ENCODE measurements around the gene ATXN1. TPM values are rescaled to one million over a fixed set of nuclear protein-coding genes. Genes with fewer than 3 reads are reported as not detected.

The ATXN1 gene
- total and polyA plus RNA-seq, 2 of the 8 experiments (the other 6 are each of a cell fraction or from before 2014, with no cell fraction given): 1.6 to 4.0 TPM

DNA sequence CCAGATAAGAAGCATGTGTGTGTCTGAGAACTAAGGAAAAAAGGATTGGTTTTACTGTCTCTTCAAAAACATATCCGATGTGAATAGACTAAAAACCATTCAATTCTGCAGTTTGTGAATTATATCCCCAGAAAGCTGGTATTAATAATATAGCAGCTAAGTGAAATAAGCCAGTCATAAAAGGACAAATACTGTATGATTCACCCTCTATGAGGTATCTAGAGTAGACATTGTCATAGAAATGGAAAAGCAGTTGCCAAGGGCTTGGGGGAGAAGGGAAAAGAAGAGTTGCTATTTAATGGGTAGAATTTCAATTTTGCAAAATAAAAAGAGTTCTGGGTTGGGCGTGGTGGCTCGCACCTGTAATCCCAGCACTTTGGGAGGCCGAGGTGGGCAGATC lies 137.5 kb downstream of the ATXN1 start (continued):
- TF ChIP-seq, protein P1, sequence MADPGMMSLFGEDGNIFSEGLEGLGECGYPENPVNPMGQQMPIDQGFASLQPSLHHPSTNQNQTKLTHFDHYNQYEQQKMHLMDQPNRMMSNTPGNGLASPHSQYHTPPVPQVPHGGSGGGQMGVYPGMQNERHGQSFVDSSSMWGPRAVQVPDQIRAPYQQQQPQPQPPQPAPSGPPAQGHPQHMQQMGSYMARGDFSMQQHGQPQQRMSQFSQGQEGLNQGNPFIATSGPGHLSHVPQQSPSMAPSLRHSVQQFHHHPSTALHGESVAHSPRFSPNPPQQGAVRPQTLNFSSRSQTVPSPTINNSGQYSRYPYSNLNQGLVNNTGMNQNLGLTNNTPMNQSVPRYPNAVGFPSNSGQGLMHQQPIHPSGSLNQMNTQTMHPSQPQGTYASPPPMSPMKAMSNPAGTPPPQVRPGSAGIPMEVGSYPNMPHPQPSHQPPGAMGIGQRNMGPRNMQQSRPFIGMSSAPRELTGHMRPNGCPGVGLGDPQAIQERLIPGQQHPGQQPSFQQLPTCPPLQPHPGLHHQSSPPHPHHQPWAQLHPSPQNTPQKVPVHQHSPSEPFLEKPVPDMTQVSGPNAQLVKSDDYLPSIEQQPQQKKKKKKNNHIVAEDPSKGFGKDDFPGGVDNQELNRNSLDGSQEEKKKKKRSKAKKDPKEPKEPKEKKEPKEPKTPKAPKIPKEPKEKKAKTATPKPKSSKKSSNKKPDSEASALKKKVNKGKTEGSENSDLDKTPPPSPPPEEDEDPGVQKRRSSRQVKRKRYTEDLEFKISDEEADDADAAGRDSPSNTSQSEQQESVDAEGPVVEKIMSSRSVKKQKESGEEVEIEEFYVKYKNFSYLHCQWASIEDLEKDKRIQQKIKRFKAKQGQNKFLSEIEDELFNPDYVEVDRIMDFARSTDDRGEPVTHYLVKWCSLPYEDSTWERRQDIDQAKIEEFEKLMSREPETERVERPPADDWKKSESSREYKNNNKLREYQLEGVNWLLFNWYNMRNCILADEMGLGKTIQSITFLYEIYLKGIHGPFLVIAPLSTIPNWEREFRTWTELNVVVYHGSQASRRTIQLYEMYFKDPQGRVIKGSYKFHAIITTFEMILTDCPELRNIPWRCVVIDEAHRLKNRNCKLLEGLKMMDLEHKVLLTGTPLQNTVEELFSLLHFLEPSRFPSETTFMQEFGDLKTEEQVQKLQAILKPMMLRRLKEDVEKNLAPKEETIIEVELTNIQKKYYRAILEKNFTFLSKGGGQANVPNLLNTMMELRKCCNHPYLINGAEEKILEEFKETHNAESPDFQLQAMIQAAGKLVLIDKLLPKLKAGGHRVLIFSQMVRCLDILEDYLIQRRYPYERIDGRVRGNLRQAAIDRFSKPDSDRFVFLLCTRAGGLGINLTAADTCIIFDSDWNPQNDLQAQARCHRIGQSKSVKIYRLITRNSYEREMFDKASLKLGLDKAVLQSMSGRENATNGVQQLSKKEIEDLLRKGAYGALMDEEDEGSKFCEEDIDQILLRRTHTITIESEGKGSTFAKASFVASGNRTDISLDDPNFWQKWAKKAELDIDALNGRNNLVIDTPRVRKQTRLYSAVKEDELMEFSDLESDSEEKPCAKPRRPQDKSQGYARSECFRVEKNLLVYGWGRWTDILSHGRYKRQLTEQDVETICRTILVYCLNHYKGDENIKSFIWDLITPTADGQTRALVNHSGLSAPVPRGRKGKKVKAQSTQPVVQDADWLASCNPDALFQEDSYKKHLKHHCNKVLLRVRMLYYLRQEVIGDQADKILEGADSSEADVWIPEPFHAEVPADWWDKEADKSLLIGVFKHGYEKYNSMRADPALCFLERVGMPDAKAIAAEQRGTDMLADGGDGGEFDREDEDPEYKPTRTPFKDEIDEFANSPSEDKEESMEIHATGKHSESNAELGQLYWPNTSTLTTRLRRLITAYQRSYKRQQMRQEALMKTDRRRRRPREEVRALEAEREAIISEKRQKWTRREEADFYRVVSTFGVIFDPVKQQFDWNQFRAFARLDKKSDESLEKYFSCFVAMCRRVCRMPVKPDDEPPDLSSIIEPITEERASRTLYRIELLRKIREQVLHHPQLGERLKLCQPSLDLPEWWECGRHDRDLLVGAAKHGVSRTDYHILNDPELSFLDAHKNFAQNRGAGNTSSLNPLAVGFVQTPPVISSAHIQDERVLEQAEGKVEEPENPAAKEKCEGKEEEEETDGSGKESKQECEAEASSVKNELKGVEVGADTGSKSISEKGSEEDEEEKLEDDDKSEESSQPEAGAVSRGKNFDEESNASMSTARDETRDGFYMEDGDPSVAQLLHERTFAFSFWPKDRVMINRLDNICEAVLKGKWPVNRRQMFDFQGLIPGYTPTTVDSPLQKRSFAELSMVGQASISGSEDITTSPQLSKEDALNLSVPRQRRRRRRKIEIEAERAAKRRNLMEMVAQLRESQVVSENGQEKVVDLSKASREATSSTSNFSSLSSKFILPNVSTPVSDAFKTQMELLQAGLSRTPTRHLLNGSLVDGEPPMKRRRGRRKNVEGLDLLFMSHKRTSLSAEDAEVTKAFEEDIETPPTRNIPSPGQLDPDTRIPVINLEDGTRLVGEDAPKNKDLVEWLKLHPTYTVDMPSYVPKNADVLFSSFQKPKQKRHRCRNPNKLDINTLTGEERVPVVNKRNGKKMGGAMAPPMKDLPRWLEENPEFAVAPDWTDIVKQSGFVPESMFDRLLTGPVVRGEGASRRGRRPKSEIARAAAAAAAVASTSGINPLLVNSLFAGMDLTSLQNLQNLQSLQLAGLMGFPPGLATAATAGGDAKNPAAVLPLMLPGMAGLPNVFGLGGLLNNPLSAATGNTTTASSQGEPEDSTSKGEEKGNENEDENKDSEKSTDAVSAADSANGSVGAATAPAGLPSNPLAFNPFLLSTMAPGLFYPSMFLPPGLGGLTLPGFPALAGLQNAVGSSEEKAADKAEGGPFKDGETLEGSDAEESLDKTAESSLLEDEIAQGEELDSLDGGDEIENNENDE (IDR thresholded peaks at IDR 0.05; ENCODE audit: insufficient replicate concordance, low read length): no peak
- TF ChIP-seq SRF (IDR thresholded peaks at IDR 0.05; ENCODE audit: low read depth, low read length) (no peak), CTBP2 (IDR thresholded peaks at IDR 0.05; ENCODE audit: borderline replicate concordance, insufficient read depth, insufficient read length, low read length) (no peak), CREB1 (IDR thresholded peaks at IDR 0.05) (no peak), ATF3 (IDR thresholded peaks at IDR 0.05; ENCODE audit: insufficient read depth, low read depth, low read length) (no peak), EP300 (IDR thresholded peaks at IDR 0.05; ENCODE audit: borderline replicate concordance in 1 of 2, low read depth in 2 of 2, low read length in 2 of 2) (no peak), POU5F1 (IDR thresholded peaks at IDR 0.05; ENCODE audit: low read depth, low read length) (no peak)
